Ramos (cell line): ENCODE results near the gene NUP93.

Experiments
- in situ Hi-C: fragments of 300-500 bp; cut with MboI; formaldehyde crosslinking; loops from one replicate; pipeline ENCODE4 v1.14.3; 2022; ENCODE audit warnings: low sequenced_read_pairs; ENCODE audit not compliant: unreplicated experiment

The NUP93 gene

DNA sequence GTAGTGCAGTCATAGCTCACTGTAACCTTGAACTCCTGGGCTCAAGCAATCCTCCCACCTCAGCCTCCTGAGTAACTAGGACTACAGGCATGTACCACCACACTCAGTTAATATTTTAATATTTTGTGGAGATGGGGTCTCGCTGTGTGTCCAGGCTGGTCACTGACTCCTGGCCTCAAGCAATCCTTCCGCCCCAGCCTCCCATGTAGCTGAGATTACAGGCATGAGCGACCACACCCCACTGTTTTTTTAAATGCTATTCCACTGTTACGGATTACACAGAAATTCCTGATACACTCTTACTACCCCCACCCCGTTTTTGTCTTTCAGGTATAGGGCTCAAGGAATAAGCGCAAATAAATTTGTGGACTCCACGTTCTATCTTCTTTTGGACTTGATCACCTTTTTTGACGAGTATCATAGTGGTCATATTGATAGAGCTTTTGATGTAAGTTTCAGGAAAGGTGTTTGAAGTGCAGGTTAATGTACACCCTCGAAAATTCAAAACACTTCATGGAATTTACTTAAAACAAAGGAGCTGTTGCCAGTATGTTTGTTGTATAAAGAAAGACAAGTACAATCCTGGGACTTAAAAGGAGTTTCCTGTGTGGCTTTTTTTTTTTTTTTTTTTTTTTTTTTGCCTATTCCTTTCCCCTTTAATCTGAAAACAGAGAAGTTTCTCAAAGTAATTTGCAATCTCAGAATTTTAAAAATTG, 108.9 kb downstream of the NUP93 start:
- in situ Hi-C loops = no loop called here

DNA sequence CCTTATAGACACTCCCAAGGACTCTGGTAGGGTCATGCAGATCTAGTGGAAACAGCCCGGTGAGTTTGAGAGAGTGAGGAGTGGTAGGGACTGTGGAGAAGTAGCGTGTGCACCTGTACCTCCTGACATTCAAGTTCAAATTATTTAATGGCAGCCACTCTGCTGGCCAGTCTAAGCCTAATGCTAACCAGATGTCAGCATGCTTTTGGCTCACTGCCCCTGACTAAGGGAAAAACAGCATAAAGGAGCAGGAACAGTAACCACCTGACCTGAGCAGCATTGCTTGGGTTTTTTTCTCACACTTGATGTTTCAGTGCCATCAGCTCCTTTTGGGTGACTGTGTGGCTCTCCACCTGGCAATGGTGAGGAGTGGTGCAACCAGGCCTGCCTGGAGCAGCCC, 111.3 kb downstream of the NUP93 start:
- in situ Hi-C loops = no loop called here

DNA sequence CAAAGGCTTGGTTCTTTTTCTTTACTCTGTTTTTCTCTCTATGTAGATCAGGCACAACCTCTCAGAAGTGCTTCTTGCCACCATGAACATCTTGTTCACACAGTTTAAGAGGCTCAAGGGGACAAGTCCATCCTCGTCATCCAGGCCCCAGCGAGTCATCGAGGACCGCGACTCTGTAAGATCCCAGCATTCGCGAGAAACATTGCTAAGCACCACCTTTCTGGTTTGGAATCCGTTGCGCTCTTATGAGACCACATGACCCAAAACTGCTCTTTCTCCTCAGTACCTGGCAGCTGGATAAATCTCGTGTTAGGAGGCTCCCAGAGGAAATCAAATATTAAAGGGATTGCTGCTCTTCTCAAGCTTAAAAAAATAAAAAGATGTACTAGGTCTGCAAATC, 111.7 kb downstream of the NUP93 start:
- in situ Hi-C loops = no loop called here

DNA sequence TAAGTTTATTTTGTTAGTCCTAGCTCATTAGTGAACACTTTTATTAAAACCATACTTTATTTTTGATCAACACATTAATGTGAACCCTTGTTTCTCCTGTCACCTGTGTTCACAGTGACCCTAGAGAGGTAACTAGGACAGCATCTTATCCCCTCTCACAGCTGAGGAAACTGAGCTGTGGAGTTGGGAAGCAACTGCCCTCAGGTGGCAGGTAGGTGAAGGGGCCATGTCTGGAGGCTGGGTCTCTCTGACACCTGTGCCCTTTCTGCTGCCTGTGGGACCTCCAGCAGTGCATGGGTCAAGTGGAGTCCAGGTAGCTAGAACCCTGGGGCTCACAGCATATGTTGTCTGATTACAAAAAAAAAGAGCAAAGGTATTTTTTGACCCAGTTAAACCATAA, 112.2 kb downstream of the NUP93 start:
- in situ Hi-C loops = no loop called here

DNA sequence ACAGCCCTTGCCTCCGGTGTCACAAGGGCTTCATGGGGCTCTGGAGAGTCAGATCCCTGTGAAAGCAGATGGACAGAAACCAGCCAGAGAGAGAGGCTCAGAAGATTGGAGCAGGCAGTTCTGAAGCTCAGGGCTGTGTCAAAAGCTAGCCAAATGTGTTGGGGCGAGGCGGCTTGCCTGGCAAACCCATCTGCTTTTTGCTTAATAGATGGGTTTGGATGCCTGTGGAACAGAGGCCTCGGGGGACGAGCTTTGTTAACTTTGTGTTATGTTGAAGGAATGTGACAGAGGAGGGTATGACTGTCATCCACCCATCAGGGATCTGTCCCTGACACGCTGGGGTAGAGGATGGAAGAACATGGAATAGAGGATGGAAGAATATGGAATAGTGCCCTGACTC, 114.1 kb downstream of the NUP93 start:
- in situ Hi-C loops = no loop called here

DNA sequence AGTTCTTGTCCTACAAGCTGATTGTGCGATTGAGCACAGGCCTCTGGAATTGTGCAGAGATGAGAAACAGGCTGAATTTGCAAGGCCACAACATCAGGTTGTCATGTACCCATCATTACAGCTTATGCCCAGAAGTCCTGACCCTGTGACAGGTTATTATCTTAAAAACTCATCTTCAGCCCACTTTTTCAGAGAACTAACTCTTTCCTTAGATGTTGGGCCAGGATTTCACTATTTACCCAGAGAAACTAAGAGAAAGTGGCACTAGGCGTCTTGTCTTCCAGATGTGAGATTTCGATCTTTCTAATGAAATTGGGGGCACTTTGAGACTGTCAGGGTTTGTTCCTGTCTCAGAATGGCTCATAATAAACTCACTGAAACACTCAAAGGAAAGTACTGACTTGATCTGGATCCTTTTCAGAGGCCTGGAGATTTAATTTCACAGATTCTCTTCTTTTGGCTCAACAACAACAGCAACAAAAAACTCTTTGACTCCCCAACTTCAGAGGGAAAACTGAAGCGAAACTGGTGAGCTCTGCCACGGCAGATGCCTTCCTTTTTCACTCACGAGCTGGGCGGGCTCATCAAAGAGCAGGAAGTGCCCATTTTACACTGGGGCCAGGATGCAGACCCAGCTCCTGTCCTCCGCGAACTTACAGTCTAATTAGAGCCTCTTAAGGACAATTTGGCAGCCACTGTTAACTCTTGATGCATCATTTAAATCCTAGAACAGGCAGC, 117.4 kb downstream of the NUP93 start:
- in situ Hi-C loops = no loop called here

DNA sequence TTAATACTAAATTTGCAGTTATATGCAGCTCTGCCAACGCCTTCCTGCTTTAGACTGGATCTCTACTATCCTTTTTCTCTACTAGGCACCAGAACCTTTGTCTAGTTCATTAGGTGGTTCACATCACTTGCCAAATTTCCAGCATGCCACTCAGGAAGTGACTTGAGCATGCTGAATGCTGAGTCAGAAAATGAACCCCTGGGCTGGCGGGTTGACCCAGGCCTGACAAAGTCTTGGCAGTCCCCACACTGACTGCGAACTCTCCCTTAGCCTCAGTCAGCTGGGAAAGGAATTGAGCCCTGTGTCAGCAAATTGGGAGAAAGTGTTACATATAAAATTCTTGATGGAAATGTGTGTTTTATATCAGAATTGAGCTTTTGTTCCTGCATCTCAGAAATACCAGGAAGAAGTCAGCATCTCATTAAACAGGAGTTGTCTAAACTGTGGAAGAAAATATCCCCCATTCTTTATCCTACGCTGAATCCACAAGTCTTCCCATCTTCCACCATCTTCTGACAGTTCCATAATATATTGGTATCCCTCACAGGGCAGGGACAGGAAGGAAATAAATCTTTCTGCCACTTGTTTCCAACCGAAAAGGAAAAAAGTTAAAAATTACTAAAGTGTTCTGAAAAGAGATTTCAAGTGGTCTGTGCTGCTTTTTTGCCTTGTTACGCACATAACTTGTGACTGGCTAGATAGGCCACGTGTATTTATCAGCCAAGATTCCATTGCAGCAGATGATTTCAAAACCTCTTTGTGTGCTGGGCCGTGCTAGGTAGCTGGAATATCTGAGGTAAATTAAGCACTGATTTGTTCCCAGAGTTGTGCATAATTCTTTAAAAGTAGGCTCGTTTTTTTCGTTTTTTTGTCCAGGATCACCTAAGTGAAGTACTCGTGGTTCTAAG, 118.4 kb downstream of the NUP93 start:
- in situ Hi-C loops = no loop called here

DNA sequence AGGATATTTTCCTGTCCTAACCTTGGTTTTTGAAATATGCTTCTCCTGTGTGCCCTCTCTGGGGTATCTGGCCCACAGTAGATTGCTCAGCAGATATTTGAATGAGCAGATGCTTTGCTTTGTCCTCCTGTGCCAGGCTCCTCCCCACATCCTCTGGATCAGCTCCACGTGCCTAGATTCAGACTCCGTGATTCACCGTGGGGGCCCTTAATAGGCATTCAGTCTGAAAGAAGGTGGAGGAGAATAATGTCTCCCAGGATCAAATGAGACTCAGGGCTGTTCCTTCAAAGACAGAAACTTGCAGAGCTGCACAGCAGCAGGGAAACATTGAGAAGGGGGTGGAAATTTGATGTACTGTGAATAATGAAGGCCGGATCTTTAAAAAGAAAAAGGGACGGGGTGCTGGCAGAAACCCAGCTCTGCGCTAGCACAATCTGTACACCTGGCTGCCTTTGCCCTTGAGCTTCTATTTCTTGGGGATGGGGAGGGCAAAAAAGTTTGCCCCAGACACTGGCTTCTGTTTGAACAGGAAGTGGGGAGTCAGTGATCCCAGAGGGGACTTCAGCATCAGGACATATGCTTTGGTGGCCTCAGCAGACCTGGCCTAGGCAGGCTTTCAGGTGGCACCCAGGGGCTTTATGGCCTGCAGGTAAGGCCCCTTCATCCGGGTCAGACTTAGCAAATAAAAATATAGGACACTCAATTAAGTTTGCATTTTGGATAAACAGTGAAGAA, 119.2 kb downstream of the NUP93 start:
- in situ Hi-C loops = no loop called here

DNA sequence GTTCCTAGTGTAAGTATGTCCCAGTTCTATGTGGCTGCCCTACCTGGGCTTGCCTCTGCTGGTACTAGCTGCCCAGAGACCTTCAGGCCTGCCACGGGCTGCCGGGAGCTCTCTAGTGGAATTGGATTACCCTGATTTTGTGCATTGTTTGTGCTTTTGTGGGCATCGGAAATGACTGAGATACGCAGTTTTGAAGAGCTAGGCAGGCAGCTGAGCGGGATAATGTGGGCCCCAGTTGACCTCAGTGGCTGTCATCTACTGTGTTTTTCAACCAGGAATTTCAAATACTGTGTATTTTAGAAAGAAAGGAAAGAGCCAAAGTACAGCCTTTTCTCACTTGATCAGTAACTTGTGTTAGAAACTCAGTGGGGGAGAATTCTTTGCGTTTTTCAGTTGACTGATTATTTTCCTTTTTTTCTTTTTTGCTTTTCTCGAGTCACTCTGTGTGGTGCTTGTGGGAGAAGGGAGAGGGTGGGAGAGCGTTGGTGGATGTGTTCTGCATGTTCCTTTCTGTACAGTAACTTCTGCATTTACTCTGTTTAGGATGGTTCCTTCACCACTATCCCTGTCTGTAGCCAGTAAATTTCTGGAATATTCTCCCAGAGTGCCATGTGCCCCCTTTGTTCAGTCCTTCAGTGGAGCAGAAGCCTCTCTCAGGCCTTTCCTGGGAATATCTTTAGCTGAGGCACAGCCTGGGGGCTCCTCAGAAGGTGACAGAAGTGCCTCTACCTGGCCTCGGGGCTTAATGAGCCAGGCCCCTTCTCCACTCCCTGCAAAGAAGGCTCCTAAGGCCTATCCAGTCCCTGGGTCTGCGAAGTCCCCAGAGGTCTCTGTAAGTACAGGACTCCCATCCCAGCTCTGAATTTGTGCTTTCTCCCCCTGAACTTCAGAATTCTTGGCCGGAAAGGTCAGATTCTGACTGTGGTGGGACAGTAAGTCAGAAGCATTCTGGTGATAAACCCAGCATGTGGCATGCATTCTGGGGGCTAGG, 120.1 kb downstream of the NUP93 start:
- in situ Hi-C loops = no loop called here

DNA sequence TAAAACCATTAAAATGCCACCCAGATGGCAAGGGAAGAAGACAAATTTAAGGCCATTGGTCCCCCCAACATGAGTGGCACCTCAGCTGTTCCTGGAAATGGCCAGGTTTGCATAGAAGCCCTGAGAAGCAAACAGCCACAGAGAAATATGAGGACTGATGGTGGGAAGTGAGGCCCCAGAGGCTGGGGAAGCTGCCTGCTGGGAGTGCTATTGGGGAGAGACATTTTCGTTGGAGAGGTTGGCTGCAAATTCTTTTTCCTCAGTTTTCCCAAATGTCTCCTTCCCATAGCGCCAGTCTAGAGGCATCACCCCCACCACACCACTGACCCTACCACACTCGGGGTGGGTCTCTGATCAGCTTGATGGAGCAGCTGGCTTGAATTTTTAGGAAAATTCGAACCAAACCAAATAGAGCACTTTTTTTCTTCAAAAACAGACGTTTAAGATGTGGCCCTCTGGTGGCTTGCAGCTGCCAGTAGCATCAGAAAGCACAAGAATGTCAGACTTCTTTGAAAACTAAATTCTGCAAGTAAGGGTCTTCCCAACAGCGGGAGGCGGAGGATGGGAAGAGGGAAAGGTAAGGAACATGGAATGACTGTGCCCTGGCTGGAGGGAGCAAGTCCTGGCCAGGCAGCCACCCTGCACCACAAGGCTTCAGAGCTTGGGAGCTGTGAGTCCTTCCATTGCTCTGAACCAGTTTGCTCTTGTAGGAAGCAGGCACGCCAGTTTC, 121.9 kb downstream of the NUP93 start:
- in situ Hi-C loops = no loop called here

DNA sequence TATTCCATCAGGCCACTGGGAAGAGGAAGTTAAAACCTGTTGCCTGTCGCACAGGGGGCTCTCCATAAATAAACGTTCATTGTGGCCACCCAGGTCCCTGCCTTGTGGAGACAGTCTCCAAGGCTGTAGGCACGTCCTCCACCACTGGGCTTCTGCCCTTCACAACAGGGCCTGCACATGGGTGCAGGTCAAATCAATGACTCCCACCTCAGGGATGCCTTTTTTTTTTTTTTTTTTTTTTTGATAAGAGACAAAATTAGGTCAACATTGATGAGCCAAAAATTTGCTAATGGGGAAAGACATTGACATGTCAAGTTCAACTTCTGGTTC, 122.4 kb downstream of the NUP93 start:
- in situ Hi-C loops = no loop called here

DNA sequence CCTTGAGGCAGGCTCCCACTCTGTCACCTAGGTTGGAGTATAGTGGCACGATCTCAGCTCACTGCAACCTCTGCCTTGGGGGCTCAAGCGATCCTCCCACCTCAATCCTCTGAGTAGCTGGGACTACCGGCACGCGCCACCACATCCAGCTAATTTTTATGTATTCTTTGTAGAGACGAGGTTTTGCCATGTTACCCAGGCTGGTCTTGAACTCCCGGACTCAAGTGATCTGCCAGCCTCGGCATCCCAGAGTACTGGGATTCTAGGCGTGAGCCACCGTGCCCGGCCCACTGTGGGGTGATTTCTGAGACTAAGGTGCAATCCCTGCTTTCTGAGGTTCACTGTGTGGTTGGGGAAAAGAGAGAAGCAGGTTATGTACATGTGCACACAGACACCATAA, 123.0 kb downstream of the NUP93 start:
- in situ Hi-C loops = no loop called here

DNA sequence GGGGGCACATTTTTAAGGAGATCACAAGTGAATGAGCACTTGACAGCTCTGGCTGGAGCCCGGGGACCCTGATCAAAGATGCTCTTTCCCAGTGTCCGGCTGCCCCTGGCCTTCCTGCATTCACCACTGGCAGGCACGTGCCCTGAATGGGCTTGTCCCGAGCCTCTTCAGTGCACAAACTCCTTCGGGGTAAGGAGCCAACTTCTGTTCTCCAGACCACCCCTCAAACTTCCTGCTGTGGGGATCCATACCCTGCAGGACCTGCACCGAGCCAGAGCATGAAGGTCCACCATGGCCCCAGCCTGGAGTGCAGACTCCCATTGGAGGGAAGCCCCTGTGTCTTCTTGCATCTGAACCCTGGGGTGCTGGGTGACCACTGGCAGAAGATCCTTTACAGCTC, 125.3 kb downstream of the NUP93 start:
- in situ Hi-C loops = no loop called here

DNA sequence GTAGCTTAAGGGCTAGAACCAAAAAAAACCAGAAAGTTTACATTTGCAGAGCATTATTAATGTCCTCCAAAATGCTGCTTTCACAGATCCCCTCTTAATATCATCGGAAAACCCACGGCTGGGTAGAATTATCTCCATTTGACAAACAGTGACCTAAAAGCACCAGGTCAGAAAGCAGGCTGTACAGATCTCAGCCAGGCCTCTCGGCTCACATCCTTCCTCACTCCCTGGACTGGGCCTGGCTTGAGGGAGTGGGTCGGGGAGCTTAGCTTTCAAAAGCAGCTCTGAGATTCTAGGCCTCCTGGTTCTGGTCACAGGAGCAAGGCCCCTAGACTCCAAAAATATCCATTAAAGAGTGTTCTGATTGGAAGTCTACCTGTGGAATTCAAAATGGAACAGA, 126.0 kb downstream of the NUP93 start:
- in situ Hi-C loops = no loop called here

DNA sequence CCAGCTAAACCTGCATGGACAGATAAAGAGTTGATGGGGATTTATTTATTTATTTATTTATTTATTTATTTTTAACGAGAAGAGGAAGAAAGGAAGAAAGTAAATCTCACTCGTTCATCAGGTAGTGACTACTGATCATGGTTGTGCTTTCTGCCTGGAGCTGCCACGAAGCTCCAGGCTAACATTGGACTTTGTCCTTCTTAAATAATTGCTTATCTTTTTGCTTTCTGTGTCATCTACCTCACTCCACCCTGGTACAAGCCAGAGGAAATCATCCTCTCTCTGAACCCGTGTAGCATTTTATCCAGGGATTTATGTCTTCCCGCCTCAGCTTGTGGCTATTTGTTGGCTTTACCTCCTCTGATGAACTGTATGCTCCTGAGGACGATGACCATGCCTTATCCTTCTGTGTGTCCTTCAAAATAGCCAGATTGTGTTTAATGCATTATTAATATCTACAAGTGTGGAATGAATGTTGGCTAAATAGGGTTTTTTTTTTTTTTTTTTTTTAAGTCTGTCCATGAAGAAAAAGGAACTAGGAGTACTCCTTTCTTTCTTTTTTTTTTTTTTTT, 127.0 kb downstream of the NUP93 start:
- in situ Hi-C loops = no loop called here

DNA sequence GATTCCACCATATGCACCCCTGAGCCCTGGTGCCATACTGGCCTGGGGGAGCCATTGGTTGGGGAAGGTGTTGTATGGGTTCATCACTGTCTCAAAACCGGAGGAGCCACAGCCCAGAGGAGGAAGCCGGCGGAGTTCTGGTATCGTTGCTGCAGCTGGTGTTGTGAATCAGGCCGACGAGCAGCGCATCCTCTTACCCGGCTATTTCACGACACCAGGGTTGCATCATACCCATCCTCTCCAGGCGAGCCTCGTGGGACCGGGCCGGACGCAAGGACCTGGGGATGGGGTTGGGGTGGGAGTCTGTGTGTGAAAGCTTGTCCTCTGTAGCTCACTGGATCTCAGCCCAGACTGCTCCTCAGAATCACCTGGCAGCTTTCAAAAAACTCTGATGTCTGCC, 128.4 kb downstream of the NUP93 start:
- in situ Hi-C loops = no loop called here

DNA sequence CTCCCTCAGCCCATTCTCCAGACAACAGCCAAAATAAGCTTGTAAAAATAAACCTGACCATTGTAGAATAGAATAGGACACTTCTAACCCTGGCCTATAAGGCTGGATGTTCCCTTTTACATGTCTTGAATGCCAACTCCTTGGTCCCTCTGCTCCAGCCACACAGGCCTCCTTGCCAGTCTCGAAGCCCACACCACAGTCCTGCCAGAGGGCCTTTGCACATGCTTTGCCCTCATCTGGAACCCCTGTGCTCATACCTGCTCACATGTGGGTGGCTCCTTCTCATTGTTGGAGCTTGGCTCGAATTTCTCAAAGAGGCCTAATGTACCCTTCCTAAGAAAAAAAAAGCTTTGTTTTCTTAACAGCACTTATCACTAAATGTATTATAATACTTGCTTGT, 129.7 kb downstream of the NUP93 start:
- in situ Hi-C loops = loop anchor here (10.0 kb wide), 2 partner anchors 195 to 305 kb away; no protein-coding TSS in a partner anchor
